Caki2 (cell line): ENCODE data around the gene VSIG10. TPM values are rescaled to one million over a fixed set of nuclear protein-coding genes. Genes with fewer than 3 reads are reported as not detected.
"Not testable (repeated sequence)": the region's sequence is repeated elsewhere in the genome, so short reads cannot be mapped to it uniquely, and the experiment has no call there.

Experiments used
- DNase-seq: peaks from one replicate; pipeline ENCODE4 v3.0.0-alpha.2; 2015; ENCODE audit warnings: low read depth
- in situ Hi-C: cut with HindIII; loops from 2 replicates; pipeline ENCODE4 v1.10.0; 2016; ENCODE audit warnings: low sequenced_read_pairs, low pct_unique_long_range_greater_than_20kb, mixed read lengths
- total RNA-seq: library from RNA; depleted of rRNA; stranded (reverse); fragments of >200 nt; shearing (Covaris generic); gene quantifications from 2 replicates; pipeline ENCODE4 v1.2.3, GENCODE V29; 2014; ENCODE audit warnings: low replicate concordance

Gene VSIG10
- total RNA-seq, 1 experiment from 2014 or later, result 80.6 TPM

GRCh38 chr12:118120579-118121363 is 17.0 kb upstream of the VSIG10 start:
- in situ Hi-C loops, result no loop called here
- peak; percentile 47 for DNase-seq

- no peak for DNase-seq
- in situ Hi-C loops, result no loop called here
These were observed 15.7 kb upstream of the VSIG10 start for GRCh38 chr12:118119449-118119879.

GRCh38 chr12:118109088-118109487 is 5.3 kb upstream of the VSIG10 start:
- no peak for DNase-seq
- in situ Hi-C loops, result no loop called here

GRCh38 chr12:118107694-118108093 is 3.9 kb upstream of the VSIG10 start:
- DNase-seq, result no peak
- in situ Hi-C loops, result no loop called here

GRCh38 chr12:118107011-118107410 is 3.2 kb upstream of the VSIG10 start:
- in situ Hi-C loops, result no loop called here
- DNase-seq, result no peak

- in situ Hi-C loops, result no loop called here
- peak; percentile 51 for DNase-seq
These were observed 610 bp downstream of the VSIG10 start for GRCh38 chr12:118103201-118103600.

GRCh38 chr12:118102609-118103008 is 1.2 kb downstream of the VSIG10 start:
- in situ Hi-C loops, result no loop called here
- no peak for DNase-seq

GRCh38 chr12:118102070-118102469 is 1.7 kb downstream of the VSIG10 start:
- DNase-seq, result peak; percentile 77
- in situ Hi-C loops, result no loop called here

- no peak for DNase-seq
- in situ Hi-C loops, result no loop called here
These were observed 2.8 kb downstream of the VSIG10 start for GRCh38 chr12:118101051-118101450.

- in situ Hi-C loops, result no loop called here
- no peak for DNase-seq
These were observed 4.7 kb downstream of the VSIG10 start for GRCh38 chr12:118098911-118099671.

- in situ Hi-C loops, result no loop called here
- peak; percentile 48 for DNase-seq
These were observed 5.4 kb downstream of the VSIG10 start for GRCh38 chr12:118098401-118098800.

GRCh38 chr12:118094039-118094438 is 9.8 kb downstream of the VSIG10 start:
- in situ Hi-C loops, result no loop called here
- DNase-seq, result no peak

GRCh38 chr12:118089782-118090181 is 14.0 kb downstream of the VSIG10 start:
- in situ Hi-C loops, result no loop called here
- no peak for DNase-seq

- in situ Hi-C loops, result no loop called here
These were observed 21.6 kb downstream of the VSIG10 start for GRCh38 chr12:118082161-118082560.

GRCh38 chr12:118081521-118081920 is 22.3 kb downstream of the VSIG10 start:
- in situ Hi-C loops, DNase-seq: not testable (repeated sequence)

More at GRCh38 chr12:118082161-118082560, 21.6 kb downstream of the VSIG10 start:
- no peak for DNase-seq

- DNase-seq, result no peak
- in situ Hi-C loops, result no loop called here
These were observed 30.0 kb downstream of the VSIG10 start for GRCh38 chr12:118073768-118074167.

- no peak for DNase-seq
- in situ Hi-C loops, result no loop called here
These were observed 33.2 kb downstream of the VSIG10 start for GRCh38 chr12:118070650-118071049.

- in situ Hi-C loops, result no loop called here
- no peak for DNase-seq
These were observed 35.4 kb downstream of the VSIG10 start for GRCh38 chr12:118068445-118068844.

GRCh38 chr12:118065380-118065779 is 38.4 kb downstream of the VSIG10 start:
- DNase-seq, result no peak
- in situ Hi-C loops, result no loop called here
